NCI-H2196 treated with DMSO at 0.1 percent for 48 hours (cell line): ENCODE data around the gene CDC42.

Source experiments
- DNase-seq: peaks from one replicate; lab custom pipeline; 2025; ENCODE audit not compliant: unreplicated experiment; lab: John Stamatoyannopoulos, UW

CDC42 gene

DNA sequence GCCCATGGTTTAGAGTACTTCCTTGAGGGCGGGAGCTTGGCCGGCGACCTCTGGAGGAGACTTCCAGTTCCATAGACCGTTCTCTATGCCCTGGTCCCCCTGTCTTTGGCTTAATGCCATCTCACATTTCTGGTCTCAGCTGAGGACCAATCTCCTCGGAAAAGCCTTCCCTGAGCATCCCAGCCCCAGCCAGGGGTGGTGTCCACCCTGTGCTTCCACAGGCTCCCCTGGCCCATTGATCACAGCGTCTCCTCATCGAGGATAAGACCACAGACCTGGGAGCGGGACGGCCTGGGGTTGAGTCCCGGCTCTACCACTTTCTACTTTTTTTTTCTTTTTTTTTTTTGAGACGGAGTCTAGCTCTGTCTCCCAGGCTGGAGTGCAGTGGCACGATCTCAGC is 75.9 kb downstream of the CDC42 start:
- no peak for DNase-seq

DNA sequence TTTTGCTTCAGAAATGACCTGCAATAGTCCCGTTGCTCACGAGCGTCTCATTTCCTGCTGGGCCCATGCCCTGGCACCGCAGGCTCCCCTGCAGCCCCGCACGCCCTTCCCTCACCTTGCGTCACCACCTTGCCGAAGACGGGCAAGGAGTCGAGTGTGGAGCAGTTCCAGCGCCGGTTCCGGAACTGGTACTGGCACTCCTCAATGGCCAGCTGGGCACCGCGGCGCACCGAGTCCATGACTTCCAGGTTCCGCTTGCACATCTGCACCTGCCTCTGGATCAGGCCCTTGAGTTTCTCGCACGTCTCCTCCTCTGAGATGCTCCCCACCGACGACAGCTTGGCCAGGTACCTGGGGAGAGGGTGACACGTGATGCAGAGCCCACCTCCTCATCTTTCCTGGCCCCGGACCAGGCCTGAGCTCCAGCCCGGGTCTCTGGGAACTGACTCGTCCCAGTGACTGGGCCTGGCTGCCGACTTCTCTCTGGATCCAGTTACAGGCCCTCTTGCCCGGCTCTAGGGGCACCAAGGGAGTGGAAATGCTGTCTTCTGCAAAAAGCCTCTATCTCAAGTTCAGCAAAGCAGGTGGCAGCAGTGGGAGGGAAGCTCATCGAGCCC is 77.1 kb downstream of the CDC42 start:
- DNase-seq, result no peak

DNA sequence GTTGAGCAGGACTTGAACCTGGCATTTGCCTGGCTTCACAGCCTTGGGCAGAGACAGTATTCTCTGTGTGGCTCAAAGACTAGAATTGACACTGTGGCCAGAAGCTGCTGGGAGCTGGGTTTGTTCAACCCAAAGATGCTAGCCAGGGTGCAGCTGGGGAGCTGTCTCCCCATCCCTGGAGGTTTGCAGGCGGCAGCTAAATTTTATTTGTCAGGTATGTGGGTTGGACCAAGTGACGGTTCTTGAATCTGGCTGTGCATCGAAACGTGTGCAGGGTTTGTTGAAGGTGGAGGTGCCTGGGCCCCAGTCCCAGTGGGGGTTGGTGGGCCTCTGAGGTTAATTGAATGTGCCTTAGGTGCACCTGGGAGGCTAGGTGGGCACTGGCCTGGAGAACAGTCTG is 78.6 kb downstream of the CDC42 start:
- no peak for DNase-seq

DNA sequence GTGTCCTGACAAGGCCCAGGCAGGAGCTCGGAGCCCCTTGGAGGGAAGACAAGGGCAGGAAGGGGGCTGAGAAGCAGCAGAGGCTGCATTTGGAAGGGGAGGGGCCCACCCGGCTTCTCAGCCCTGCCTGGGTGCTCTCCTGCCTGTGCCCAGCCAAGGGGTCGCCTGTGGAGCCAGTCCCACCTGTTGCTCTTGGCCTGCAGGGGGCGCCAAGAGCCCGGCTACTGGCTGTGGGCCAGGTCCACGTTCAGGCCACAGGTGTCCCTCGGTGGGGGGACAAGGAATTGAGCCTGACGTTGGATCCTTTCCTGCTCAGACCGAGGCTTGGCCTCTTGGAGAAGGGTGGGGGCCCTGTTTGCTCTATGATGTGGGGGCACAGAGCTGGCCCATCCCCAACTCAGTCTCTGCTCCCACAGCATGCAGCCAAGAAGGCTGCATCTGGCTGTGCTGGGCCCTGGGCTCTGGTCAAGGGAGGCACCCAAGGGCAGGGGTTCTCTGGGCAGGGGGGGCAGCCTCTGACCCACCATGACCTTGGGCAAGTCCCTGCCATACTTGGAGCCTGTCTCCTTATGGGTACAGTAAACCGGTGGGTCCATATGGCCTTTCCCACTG is 79.5 kb downstream of the CDC42 start:
- DNase-seq, result peak; percentile 27

- DNase-seq, result no peak
Measured at GRCh38 chr1:22132517-22133235, 80.2 kb downstream of the CDC42 start.

GRCh38 chr1:22133247-22133930 is 80.9 kb downstream of the CDC42 start:
- DNase-seq, result no peak

DNA sequence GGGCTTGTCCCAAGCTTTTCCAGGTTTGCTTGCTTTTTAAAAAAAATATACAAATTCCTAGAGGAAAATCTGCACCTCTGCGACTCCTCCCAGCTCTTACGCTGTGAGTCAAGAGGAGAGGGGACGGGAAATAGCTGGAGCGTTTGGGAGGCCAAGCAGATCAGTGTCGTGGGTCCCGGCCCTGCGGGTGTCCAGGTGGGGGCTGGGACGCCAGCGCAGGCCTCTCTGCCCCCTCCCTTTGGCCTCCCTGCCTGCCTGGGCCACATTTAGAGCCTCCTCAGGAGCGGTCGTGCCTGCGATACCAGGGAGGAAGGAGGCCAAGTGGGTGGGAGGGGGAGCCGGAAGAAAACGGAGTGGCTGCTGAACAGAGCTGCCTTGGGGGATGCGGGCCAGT is 81.4 kb downstream of the CDC42 start:
- DNase-seq, result no peak

- DNase-seq, result no peak
Measured at GRCh38 chr1:22137004-22137720, 84.7 kb downstream of the CDC42 start.

DNA sequence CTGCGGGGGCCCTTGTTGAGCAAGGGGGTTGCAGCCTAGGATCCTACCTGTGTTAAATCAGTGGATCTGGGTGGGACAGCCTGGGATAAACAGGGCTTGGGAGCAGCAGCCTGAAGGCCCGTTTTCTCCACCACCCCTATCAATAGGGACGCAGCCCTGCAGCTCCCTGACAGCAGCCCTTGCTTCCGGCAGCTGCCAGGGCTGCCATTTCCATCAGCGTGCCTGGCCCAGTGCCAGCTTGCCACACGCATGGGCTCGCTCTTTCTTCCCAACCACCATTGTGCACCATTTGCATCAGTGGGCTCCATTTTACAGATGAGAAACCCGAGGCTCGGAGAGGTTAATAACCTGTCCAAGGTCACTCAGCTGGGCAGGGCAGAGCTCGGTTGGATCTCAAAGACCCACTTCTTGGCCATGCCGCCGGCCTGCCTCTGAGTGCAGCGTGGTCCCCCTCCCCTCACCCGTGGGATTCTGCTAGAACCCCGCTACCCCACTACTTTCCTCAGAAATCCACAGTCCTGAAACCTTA is 86.6 kb downstream of the CDC42 start:
- DNase-seq, result no peak

- no peak for DNase-seq
Measured at GRCh38 chr1:22139817-22140216, 87.3 kb downstream of the CDC42 start.
